ENCODE results near the gene FGFR3.

Gene FGFR3

DNA sequence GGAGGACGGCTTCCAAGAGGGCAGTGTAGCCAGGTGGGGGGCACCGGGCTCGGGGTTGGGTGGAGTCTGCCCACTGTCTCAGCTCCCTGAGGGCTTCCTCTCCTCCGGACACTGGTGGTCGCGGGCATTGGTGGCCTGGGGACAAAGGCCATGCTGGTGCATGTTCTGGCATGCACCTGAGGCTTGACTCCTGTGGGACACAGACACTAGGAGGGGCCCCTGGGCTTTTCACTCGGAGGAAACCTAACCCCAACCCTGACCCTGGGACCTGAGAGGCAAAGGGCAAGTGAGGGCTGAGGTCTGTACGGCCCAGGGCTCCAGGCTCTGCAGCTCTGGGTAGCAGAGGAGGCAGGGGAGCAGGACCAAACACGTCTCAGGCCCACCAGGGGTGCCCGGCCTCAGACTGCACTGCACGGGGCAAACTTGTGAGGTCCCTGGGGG, 22.3 kb upstream of the FGFR3 start:
- DNase-seq = no peak

DNA sequence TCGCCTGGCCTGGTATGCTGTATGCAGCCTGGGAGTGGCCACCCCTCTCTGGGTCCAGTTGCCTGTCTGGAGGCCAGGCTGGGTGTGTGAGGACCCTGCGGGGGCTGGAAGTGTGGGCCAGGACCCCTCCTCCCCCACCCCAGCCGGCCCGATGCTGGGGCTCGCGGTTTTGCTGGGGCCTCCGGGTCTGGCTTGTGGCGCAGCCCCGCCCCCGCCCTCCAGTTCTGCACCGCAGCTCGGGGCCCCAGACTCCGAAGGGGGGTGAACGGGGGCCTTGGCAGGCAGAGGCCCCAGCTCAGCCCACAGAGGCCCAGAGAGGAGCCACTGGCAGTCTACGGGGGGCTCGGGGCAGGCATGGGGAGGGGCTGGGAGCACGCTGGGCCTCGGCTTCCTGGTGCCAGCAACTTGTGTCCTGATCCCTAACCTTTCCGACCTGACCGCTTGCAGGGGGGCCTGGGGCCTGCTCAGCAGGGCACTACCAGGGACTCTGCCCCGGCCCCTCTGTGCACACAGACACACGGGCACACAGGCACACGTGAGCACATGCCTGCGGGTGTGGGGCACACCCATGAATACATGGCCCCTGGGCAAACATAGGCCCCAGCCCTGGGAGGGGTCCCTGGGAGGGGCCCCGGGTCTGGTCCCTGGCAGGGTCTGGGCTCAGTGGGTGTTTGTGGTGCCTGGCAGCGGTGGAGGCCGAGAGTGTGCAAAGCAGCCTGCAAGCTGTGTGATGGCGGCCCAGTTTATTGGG, 21.4 kb upstream of the FGFR3 start:
- no peak for DNase-seq

DNA sequence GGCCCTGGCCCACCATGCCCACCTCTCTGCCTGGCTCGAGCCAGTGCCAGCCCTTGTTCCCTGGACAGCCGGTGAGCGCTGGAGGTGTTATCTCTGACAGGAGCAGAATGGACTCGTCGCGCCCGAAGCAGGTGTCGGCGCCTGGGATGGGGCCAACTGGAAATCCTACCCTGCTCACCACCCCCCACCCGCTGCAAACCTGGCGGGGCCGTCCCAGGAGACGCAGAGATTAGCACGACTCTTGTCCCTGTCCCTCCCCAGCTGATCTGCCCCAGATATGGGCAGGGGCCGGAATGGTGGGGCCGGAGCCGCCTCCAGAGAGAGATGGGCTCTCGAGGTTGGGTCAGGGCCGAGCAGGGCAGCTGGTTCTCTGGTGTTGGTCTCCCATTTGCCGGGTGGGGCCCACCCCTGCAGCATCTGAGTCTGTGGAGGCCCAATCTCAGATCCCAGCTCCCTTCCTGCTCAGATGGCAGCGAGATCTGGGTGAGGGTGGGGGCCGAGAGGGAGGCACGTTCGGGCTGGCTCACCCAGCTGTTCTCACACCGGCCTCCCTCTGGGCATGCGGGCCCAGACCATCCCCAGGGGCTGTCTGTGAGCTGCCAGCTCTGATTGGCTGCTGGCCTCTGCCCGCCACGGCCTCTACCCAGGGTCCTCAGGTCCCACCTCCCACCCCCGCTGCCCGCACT, 20.1 kb upstream of the FGFR3 start:
- no peak for DNase-seq

DNA sequence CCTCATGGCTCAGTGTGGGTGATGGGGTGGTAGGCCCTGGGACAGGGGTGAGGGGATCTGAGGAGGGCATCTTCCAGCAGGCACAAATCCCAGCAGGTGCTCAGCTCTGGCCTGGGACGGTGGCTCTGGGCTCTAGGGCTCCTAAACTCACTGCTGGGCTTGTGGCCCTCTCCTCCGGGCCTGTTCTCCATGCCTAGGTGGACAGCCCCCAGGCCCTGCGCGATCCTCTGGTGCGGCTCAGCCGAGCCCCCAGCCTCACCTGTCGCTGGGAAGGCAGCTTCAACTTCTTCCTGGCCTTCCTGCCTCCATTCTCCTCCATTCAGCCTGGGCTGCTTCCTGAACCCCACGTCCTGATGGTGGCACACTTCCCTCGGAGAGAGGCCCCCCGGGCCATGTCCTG, 19.3 kb upstream of the FGFR3 start:
- DNase-seq = no peak

DNA sequence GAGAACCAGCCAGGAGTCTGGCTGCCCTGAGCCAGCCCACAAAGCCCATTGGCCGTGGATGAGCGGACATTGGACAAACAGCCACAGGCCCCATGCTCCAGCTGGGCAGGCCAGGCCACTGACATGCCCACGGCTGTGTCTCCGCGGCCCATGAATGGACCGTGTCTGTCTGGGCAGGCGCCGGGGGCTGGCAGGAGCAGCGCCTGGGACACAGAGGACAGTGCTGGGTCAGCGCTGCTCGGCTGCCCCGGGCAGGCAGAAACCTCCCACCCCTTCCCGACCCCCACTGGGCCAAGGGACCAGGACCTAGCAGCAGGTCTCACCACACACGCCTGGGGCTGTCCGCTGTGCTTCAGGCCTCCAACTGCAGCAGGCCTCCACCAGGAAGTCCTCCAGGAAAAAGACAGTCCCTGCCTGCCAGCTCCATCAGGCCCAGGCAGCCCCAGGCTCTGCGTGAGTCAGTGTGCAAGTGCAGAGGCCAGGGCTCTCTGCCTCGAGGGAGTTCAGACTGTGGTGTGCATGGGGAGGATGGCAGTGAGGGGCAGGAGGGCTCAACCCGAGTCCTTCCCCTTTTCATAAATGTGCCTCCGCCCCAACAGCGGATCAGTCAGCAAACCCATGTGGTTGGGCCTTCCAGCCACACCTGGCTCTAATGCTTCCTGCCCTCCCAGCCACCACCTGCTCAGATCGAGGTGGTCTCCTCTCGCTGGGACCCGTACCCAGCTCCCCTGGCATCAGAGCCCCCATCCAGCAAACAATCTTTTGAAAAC, 17.2 kb upstream of the FGFR3 start:
- DNase-seq = no peak

DNA sequence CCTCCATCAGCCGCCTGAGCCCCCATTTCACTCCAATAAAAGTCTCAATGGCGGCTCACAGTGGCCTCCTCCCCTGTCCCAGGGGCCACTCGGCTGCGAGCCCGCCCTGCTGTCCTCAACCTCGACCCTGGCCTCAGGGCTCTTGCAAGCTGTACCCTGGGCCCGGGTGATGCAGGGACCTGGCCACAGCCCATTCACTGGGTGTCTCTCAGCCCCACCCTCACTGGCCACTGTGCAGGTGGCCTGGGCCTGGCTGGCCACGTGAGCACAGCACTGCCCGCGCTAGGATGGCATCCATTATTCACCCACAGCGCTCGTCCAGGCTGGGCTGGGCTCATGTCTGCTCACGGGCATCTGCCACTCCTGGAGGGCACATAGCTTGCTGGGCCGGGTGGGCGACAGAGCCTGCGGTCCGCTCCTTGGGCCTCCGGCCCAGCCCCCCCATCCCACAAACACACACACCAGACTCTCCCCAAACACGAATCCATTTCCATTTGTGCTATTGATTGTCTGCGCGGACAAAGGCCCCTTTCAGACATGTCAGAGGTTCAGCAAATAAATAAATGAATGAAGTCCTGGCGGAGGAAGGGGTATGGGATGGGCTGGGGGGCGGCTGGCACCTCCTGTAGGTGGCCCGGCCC, 16.5 kb upstream of the FGFR3 start:
- no peak for DNase-seq

DNA sequence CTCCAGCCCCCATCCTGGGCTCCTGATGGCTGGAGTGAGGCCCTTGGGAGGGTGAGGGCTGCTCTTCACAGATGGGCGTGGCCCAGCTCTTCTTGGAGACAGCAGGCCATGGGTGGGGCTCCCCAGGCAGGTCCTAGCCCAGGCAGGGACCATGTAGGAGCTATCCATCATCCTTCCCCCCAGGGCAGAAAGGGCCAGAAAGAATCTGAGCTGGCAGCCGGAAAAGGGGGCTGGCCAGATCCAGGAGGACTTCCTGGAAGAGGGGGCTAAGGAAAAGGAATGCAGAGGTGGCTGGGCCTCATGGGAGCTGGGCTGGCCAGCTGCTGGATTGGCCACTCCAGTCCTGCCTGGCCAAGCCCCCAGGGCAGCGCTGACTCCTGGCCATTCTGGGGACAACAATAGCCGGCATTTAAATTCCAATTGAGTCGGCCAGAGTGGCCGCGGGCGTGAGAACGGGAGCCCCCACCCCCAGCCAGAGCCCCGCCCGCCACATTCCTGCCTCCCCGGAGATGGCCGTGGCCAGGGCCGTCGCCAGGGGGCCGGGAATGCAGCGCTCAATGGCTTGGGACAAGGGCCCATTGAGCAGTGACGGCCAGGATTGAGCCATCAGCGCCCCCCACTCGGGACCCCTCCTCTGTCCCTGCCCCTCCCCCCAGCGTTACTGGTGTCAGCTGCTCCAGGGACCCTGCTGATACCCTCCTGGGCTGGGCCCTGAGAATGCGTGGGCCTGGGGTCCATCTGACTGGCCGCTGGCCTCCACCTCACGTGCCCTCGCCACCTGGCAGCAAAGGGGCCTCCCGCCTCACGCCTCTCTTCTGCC, 15.1 kb upstream of the FGFR3 start:
- no peak for DNase-seq

DNA sequence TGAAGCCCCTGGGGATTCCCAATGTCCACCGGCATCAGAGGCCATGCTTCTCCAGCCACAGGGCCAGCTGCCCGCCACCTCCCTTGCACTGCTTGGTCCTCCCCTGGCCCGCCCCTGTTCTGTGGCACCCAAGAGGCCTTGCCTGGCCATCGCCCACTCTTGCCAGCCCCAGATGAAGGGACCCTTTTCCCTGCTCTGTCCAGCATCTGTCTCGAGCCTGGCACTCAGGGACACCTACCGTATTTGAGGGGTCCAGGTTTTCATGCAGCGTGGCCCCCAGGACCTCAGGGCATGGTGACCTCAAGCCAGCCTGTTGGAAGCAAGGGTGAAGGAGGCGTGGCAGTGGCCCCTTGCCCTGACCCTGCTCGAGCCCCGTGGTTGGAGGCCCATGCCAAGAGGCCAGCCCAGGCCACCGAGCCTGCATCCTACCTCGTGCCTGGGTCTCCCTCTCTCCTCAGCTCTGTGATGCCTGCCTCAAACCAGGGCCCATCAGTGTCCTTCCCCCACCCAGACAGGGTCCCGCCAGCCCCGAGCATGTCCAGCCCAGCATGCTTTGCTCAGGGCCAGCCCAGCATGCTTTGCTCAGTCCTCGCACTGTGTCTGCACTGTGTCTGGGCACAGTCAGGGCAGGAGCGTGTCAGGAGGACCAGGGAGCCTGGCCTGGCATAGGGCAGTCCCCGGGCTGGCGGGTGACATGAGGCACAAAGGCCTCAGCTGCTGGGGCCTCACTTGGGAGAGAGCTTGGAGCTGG, 14.3 kb upstream of the FGFR3 start:
- DNase-seq = no peak

DNA sequence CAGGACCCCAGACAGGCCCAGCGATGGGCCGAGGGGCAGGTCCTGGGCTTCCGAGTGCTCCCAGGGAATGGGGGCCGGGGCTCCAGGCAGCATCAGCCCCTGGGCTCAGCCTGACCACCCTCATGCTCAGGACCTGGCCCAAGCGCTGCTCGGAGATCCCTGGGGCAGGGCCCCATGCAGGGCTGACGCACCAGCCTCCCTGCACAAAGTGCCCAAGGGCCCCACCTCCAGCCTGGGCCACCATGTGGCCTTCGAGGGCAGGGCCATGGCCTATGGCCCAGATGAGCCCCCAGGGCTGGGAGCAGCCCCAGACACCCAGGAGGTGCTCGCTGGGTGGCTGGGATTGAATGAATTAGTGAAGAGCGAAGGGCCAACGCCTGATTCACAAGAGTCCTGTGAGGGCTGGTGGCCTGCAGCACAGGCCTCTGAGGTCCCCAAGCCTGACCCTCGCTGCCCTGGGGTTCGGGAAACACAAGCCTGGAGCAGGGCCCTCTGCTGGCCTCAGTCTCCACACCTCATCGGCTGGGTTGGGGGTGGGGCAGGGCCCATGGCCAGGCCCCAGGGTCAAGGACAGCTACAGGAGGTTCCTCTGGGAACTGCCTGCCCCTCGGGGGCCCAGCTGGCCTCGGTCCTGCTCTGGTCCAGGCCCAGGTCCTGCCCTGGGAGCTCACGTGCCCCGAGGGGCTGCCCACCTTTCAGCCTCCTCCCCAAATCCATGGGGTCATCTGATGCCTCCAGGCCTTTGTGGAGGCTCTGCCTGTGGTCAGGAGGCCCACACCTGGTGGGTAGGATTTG, 13.3 kb upstream of the FGFR3 start:
- DNase-seq = no peak

DNA sequence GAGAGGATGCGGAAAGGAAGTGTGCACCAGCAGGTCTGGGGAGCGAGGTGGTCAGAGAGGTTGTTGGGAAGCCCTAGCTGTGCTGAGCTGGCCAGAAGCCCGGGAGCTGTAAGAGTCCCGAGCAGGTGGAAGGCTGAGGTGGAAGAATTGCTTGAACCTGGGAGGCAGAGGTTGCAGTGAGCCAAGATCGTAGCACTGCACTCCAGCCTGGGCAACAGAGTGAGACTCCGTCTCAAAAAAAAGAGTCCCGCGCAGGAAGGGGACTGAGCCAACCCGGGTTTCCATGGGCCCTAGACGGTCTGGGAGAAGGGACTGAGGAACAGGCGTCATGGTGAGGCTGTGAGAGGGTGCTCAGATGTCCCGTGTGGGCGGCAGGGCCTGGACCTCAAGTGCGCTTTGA, 12.7 kb upstream of the FGFR3 start:
- DNase-seq = no peak

DNA sequence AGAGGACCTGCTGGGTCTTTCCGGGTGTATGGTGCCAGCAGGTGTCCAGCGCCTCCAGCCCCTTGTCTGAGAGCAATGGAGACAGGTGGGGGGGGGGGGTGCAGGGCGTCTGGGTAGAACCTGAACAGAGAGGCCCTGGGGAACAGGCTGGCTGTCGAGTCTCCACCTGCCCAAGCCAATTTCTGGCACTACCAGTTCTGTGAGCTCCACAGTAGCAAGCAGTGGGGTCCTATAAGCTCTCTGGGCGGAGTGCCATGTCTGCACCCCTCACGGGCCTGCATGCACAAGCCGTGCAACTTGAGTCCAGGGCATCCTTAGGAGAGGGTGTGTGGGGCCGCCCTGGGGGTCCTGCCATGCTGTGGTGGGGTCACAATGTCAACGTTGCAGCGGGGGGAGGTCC, 10.1 kb upstream of the FGFR3 start:
- DNase-seq = no peak

DNA sequence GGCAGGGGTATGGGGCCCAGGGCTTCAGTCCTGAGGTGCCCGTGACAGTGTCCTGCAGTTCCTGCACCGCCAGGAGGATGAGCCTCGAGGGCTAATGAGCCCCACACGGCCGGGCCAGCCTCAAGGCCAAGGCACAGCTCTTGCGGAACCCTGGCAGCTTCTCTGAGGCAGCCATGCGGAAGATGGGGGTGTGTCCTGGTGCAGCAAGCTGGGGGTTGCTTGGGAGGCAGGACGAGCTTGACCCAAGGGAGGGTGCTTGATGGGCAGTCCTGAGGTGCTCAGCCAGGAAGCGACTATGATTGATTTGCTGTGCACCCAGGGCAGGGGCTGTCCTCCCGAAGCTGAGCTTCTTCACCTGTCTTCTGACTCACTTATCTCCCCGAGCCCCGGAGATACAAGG, 9.1 kb upstream of the FGFR3 start:
- DNase-seq = no peak

DNA sequence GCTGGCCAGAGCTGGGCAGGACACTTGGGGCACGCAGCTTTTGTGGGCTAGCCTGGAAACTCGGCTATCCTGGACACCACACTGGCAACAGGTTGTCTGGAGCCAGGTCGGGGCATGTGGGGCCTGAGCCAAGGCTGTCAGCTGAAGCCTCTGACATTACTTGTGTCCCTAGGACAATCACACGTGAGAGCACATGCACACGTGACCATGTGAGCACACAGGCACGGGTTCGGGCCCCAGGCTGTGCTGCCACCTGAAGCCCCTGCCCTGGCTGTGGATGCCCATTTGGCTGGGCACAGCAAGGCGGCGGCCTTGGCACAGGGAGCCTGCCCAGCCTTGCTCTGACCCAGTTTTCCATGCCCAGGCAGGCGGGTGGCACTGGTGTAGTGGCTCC, 8.7 kb upstream of the FGFR3 start:
- DNase-seq = no peak

DNA sequence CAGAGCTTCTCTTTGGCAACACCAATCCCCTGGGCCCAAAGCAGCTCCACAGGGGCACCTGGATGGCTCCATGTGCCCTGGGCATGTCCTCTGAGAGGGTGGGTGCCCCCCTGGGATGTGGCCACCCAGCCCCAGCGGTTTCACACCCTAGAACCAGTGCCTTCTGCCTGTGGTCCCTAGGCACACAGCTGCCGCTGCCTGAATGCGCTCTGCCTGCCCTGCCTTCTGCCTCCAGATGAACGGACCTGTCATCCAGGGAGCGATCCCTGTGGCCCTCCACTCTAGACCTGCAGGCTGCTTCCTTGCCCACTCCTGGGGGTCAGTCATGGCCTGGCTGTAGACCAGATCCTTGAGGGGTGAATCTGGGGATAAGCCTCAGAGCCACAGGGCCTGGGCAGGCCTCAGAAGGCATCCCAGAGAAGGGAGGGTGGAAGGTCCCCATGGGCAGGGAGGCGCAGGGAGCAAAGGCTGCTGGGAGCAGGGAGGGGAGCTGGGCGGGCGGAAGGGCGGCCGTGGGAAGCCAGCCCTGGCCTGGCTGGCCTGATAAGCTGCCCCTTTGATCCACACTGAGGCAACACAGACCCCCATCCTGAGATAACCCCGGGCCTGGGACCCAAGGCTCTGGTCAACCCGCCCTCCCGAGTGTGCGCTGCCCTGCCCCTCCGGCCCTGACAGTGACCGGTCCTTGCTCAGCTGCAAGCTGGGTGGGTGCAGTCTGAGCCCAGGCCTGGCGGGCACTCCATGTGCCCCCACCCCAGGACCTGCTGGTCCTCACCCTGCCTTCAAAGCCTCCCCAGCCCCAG, 8.1 kb upstream of the FGFR3 start:
- DNase-seq = no peak

DNA sequence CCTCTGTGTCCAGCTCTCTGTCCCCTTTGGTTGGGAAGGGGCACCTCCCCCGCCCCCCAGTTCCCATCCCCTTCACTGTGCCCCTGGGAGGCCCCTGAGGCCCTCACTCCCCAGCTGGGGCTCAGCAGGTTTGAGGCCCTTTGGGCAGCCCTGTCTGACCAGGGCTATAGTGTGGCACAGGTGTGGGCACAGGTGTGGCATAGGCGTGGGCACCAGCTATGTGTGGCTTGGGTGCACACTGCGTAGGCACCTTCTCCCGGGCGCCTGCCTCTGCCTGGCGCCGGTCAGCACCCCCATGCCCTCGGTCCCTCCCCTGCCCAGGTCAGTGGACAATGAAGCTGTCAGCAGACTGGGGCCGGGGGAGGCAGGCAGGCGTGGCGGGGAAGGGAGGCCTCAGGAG, 7.5 kb upstream of the FGFR3 start:
- no peak for DNase-seq

DNA sequence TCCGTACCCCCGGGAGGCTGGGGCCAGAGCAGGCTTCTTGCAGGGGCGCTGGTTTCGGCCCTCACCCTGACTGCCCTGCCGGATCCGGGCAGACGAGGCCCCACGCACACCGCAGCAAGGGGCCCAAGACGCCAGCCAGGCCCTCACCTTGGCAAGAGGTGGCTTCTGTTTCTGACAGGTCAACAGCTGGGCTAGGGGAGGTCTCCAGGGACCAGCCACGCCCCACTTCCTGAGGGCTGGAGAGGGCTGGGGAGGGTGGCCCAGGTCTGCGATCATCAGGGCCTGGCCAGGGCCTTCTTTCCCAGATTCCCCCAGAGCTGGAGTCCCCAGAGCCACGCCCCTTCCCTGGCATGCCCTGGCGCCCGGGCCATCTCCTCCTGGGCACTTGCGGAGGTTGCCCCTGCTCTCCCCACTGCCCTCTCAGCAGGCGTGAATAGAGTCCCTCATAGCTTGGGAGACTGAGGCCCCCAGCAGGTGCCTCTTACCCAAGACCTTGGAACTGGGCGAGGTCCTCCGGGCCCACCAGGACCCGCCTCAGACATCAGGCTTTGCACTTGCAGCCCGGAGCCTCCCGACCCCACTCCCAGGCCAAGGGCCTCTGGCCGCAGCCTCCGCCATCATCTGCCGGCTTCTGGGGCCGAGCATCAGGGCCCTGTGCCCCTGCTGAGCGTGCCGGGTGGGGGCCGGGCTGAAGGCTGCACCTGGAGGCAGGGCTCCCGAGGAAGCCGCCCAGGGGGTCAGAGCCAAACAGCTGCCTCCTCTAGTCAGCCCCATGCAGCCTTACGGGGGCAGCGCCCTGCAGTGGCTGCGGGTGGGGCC, 6.3 kb upstream of the FGFR3 start:
- no peak for DNase-seq

DNA sequence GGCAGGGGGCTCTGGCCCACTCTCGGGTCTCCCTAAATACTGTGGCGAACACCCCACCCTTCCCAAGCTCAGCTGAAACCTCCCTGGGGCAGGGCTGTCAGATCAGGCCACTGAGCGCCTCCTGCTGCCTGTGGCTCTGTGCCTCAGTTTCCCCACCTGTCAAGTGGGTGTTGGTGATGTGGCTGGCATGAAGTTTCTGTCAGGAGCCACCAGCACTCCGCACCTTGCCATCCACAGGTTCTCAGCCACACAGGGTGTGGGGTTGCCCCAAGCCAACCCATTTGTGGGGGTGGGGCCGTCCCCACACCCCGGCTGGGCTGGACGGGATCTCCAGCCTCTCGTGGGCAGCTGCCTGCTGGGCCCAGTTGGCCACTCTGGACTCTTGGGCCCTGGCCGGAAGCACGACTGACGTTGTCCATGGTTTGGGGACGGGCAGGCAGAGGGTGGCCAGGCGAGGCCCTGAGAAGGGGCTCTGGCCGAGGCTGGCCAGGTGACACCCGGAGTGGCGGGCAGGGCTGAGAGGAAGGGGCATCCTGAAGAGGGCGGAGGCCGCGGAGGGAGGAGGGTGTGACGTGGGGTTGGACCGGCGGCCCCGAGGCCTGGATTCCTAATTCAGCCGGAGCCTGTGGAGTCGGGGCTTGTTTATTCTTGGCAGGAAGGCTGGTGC, 5.5 kb upstream of the FGFR3 start:
- DNase-seq = no peak

DNA sequence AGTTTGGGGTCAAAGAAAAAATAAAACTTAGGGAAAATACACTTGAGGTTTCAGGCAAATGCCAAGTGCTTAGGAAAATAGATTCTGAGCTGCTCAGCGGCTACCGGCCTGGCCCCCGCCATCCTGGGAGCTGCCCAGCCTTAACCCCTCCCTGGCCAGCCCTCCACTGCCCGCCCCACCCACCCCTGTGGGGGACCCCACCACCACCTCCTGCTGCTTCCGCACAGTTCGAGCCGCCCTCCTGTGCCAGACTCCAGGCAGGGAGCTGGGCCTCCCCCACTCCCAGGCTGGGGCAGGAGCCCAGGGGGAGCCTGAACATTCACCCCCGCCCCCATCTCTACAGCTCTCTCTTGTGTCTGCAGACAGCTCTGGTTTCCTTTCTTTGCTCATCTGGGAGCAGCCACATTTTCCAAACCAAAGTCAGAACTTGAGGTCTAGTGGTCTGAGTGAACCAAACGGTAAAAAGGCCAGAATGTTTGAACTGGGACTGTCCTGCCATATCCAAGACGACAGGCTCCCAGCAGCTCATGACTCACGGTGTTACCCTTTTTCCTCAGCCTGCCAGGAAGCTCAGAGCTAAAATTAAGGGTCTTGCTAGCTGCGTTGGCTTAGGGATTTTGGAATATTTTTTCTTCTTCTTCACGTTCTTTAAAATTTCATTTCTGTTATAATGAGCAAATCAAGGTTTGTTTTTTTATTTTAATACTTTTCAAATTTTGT, 4.7 kb upstream of the FGFR3 start:
- DNase-seq = no peak
